Mesenchymal stem cell (in vitro differentiated cells and primary cell): ENCODE measurements around the gene TPM2.

ENCODE experiments used
- DNase-seq: peaks from one replicate; pipeline ENCODE4 v3.0.0-alpha.2; 2013
- H2AFZ ChIP-seq: one replicate; pipeline ENCODE4 v1.6.1; 2013; ENCODE audit warnings: low read depth, mild to moderate bottlenecking, control low read depth, inconsistent platforms, low read length, moderate library complexity
- H2AK5ac ChIP-seq: 2 replicates; pipeline ENCODE4 v1.6.1; 2013; ENCODE audit warnings: low read length, moderate library complexity, mild to moderate bottlenecking, inconsistent platforms; ENCODE audit not compliant: severe bottlenecking
- H2BK120ac ChIP-seq: one replicate; pipeline ENCODE4 v1.6.1; 2013; ENCODE audit warnings: low read depth, mild to moderate bottlenecking, inconsistent platforms, low read length, moderate library complexity
- H2BK12ac ChIP-seq, 2 experiments: one replicate each; pipeline ENCODE4 v1.6.1; 2013; ENCODE audit warnings: inconsistent platforms in 2 of 2, low read length in 2 of 2, mild to moderate bottlenecking in 2 of 2, moderate library complexity in 2 of 2, control low read depth in 1 of 2
- H2BK15ac ChIP-seq: one replicate; pipeline ENCODE4 v1.6.1; 2013; ENCODE audit warnings: mild to moderate bottlenecking, low read depth, inconsistent platforms; ENCODE audit not compliant: poor library complexity, severe bottlenecking
- H2BK5ac ChIP-seq: 2 replicates; pipeline ENCODE4 v1.6.1; 2013; ENCODE audit warnings: low read depth, mild to moderate bottlenecking, low read length, control low read depth, inconsistent platforms; ENCODE audit not compliant: poor library complexity, severe bottlenecking
- H3K14ac ChIP-seq, 2 experiments: one replicate each; pipeline ENCODE4 v1.6.1; 2013; ENCODE audit warnings: inconsistent platforms in 2 of 2, low read length in 2 of 2, control low read depth in 1 of 2, mild to moderate bottlenecking in 1 of 2, moderate library complexity in 1 of 2
- H3K18ac ChIP-seq, 2 experiments: one replicate each; pipeline ENCODE4 v1.6.1; 2013; ENCODE audit warnings: inconsistent platforms in 2 of 2, low read length in 2 of 2, control low read depth in 1 of 2, low read depth in 1 of 2, mild to moderate bottlenecking in 1 of 2
- H3K23ac ChIP-seq, 2 experiments: one replicate each; pipeline ENCODE4 v1.6.1; 2013; ENCODE audit warnings: inconsistent platforms in 2 of 2, low read length in 2 of 2, mild to moderate bottlenecking in 2 of 2, moderate library complexity in 2 of 2, control low read depth in 1 of 2
- H3K27ac ChIP-seq: 2 replicates; pipeline ENCODE4 v1.5.1; 2013; ENCODE audit warnings: mild to moderate bottlenecking, moderate library complexity, low read length, control low read depth, inconsistent platforms; ENCODE audit not compliant: poor library complexity, severe bottlenecking
- H3K27me3 ChIP-seq, 2 experiments: 2 replicates each; pipeline versions ENCODE4 v1.6.1 to v1.7.0; 2013; ENCODE audit warnings: low read length in 2 of 2, mild to moderate bottlenecking in 2 of 2, moderate library complexity in 2 of 2, control low read depth in 1 of 2, inconsistent platforms in 1 of 2; ENCODE audit not compliant: control insufficient read depth in 1 of 2, insufficient read depth in 1 of 2
- H3K36me3 ChIP-seq, 2 experiments: 2 replicates each; pipeline versions ENCODE4 v1.6.1 to v1.7.0; 2013; ENCODE audit warnings: low read length in 2 of 2, control low read depth in 1 of 2, inconsistent platforms in 1 of 2, low read depth in 1 of 2, mild to moderate bottlenecking in 1 of 2; ENCODE audit not compliant: insufficient read depth in 2 of 2, control insufficient read depth in 1 of 2
- H3K4ac ChIP-seq, 2 experiments: one replicate each; pipeline ENCODE4 v1.6.1; 2013; ENCODE audit warnings: inconsistent platforms in 2 of 2, low read length in 2 of 2, mild to moderate bottlenecking in 2 of 2, moderate library complexity in 2 of 2, control low read depth in 1 of 2, low read depth in 1 of 2
- H3K4me1 ChIP-seq: 2 replicates; pipeline ENCODE4 v1.6.1; 2013; ENCODE audit warnings: low read depth, low read length, control low read depth; ENCODE audit not compliant: control insufficient read depth, insufficient read depth
- H3K4me2 ChIP-seq: 2 replicates; pipeline ENCODE4 v1.6.1; 2013; ENCODE audit warnings: low read length, mild to moderate bottlenecking, inconsistent platforms; ENCODE audit not compliant: poor library complexity, severe bottlenecking
- H3K4me3 ChIP-seq, 2 experiments: 2 replicates each; pipeline versions ENCODE4 v1.5.1 to v1.7.0; 2013; ENCODE audit warnings: low read length in 2 of 2, mild to moderate bottlenecking in 2 of 2, control low read depth in 1 of 2, low read depth in 1 of 2; ENCODE audit not compliant: insufficient read depth in 1 of 2
- H3K79me1 ChIP-seq: replicated peaks from 2 replicates; pipeline ENCODE4 v1.6.1; 2013; ENCODE audit warnings: mild to moderate bottlenecking, control low read depth, low read length, inconsistent platforms; ENCODE audit not compliant: poor library complexity, severe bottlenecking
- H3K9ac ChIP-seq: 2 replicates; pipeline ENCODE4 v1.7.0; 2013; ENCODE audit warnings: mild to moderate bottlenecking, low read length, moderate library complexity
- H3K9me3 ChIP-seq: 2 replicates; pipeline ENCODE4 v1.7.0; 2013; ENCODE audit warnings: mild to moderate bottlenecking, low read length; ENCODE audit not compliant: control insufficient read depth
- H4K8ac ChIP-seq: one replicate; pipeline ENCODE4 v1.6.1; 2013; ENCODE audit warnings: inconsistent platforms, mild to moderate bottlenecking, low read length, moderate library complexity
- H4K91ac ChIP-seq: one replicate; pipeline ENCODE4 v1.6.1; 2013; ENCODE audit warnings: mild to moderate bottlenecking, low read length, inconsistent platforms
- WGBS: methylation state at CpG from one replicate; pipeline ENCODE4 v1.1.7; 2013; ENCODE audit warnings: mixed read lengths; 5-methylcytosine and 5-hydroxymethylcytosine counted together

The TPM2 gene

DNA sequence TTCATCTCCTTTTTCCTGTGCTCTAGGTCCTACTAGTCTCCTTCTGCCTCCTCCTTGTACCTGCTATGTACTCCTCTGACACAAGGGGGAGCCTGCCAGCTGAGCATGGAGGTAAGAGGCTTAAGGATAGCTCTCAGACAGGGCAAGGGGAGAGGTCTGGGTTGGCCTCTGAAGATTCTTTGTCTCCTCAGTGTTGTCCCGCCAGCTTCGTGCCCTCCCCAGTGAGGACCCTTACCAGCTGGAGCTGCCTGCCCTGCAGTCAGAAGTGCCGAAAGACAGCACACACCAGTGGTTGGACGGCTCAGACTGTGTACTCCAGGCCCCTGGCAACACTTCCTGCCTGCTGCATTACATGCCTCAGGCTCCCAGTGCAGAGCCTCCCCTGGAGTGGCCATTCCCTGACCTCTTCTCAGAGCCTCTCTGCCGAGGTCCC is 46.5 kb upstream of the TPM2 start:
- DNase-seq: peak; percentile 90
- Histone ChIP-seq H3K27ac (peak overlapping the region; percentile 38), H3K14ac (no peak overlapping the region), H3K4me3 (no peak overlapping the region), H3K27me3 (no peaks in the 10 kb centered on the region), H3K23ac (no peak overlapping the region), H3K4me1 (peaks cover 5% of the 10 kb centered on the region), H2BK12ac (no peak overlapping the region), H2BK15ac (no peak overlapping the region), H3K79me1 (peaks cover 25% of the 10 kb centered on the region), H2AFZ (no peak overlapping the region), H3K36me3 (peaks cover 57 to 69% of the 10 kb centered on the region in 2 experiments), H3K4ac (no peak overlapping the region), H3K9me3 (no peaks in the 10 kb centered on the region), H4K8ac (peak overlapping the region; percentile 39), H2BK5ac (no peak overlapping the region), H3K9ac (peak overlapping the region; percentile 21), H3K18ac (no peak overlapping the region), H4K91ac (peak overlapping the region; percentile 21), H3K4me2 (no peak overlapping the region), H2AK5ac (no peak overlapping the region), H2BK120ac (no peak overlapping the region)
- 35% methylated on average over 5 of the region's 5 CpGs for WGBS

DNA sequence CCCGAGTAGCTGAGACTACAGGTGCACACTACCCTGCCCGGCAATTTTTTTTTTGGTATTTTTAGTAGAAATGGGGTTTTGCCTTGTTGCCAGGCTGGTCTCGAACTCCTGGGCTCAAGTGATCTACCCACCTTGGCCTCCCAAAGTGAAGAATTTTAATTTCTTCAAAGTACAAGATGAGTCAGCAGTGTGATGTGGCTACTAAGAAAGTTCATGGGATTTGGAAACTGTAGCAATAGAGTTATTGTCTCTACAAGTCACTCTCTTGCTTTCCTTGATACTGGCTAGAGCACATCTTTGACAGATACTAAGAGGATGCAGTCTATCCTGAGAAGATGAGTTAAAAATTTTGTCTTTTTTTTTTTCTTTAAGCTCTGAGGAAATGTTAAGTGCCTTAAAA is 44.4 kb upstream of the TPM2 start:
- WGBS: 94% methylated on average over 3 of the region's 3 CpGs
- Histone ChIP-seq H2BK12ac (no peak overlapping the region), H3K79me1 (peaks cover 8% of the 10 kb centered on the region), H2BK120ac (no peak overlapping the region), H4K8ac (no peak overlapping the region), H2BK15ac (no peak overlapping the region), H2AFZ (no peak overlapping the region), H3K18ac (no peak overlapping the region), H4K91ac (no peak overlapping the region), H3K4me1 (peaks cover 10% of the 10 kb centered on the region), H2AK5ac (no peak overlapping the region), H3K14ac (no peak overlapping the region), H3K27ac (peak overlapping the region; percentile 86), H2BK5ac (no peak overlapping the region), H3K9me3 (no peaks in the 10 kb centered on the region), H3K4me3 (peak overlapping the region in 1 of 2 experiments; percentile 91), H3K23ac (no peak overlapping the region), H3K4ac (no peak overlapping the region), H3K9ac (peak overlapping the region; percentile 97), H3K36me3 (peaks cover 36 to 56% of the 10 kb centered on the region in 2 experiments), H3K27me3 (no peaks in the 10 kb centered on the region), H3K4me2 (no peak overlapping the region)
- peak; percentile 28 for DNase-seq

DNA sequence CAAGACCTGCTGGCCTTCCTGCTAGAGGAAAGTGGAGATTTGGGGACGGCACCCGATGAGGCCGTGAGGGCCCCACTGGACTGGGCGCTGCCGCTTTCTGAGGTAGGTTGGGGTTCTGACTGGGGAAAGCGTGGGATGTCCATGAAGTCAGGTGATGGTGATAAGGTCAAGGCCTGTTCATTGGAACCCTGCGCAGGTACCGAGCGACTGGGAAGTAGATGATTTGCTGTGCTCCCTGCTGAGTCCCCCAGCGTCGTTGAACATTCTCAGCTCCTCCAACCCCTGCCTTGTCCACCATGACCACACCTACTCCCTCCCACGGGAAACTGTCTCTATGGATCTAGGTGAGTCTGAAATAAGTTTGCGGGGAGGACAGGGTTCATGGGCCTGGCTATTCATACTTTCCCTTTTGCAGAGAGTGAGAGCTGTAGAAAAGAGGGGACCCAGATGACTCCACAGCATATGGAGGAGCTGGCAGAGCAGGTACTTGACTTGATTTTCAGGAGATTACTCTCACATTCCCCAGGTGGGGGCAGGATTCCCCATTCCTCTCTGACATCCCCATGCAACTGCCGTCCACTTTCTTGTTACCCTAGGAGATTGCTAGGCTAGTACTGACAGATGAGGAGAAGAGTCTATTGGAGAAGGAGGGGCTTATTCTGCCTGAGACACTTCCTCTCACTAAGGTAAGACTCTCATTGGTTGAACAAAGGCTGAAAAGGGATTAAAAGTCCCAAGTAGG is 43.2 kb upstream of the TPM2 start:
- Histone ChIP-seq H3K27ac (peak overlapping the region; percentile 86), H2AFZ (peak overlapping the region; percentile 43), H4K8ac (no peak overlapping the region), H2BK120ac (no peak overlapping the region), H3K9ac (peak overlapping the region; percentile 97), H3K79me1 (peaks cover 5% of the 10 kb centered on the region), H3K23ac (peak overlapping the region in 1 of 2 experiments; percentile 46), H2BK12ac (peak overlapping the region in 1 of 2 experiments; percentile 73), H3K14ac (peak overlapping the region in 1 of 2 experiments; percentile 45), H3K4me2 (peak overlapping the region; percentile 77), H3K9me3 (no peaks in the 10 kb centered on the region), H3K27me3 (no peaks in the 10 kb centered on the region), H2AK5ac (peak overlapping the region; percentile 55), H2BK15ac (no peak overlapping the region), H2BK5ac (no peak overlapping the region), H3K4me1 (peaks cover 13% of the 10 kb centered on the region), H3K4ac (peak overlapping the region in 1 of 2 experiments; percentile 75), H3K36me3 (peaks cover 25 to 48% of the 10 kb centered on the region in 2 experiments), H3K18ac (peak overlapping the region; percentile 38 to 67), H4K91ac (peak overlapping the region; percentile 37), H3K4me3 (peak overlapping the region; percentile 78 to 91)
- WGBS: 2% methylated on average over 9 of the region's 14 CpGs
- DNase-seq: peak; percentile 80

DNA sequence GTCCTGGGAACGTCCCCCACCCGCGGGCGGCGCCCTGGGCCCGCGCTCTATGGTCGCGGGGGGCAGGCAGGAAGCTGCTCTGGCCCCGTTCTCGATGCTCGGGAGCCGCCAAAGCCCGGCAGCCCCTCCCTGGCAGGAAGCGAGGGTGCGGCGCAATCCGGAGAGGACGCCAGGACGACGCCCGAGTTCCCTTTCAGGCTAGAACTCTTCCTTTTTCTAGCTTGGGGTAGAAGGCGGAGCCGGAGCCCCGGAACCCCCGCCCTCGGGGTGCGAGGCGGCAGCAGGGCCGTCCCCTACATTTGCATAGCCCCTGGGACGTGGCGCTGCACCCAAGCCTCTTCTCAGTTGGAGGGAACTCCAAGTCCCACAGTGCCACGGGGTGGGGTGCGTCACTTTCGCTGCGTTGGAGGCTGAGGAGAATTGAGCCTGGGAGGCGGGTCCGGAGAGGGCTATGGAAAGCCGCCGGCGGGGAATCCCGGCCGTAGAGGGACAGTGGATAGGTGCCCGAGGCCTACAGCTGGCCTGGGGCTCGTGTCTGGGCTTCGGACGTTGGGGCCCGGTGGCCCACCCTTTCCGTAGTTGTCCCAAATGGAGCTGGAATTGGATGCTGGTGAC is 42.6 kb upstream of the TPM2 start, which contains the start of the genes CREB3 and TLN1:
Gene CREB3, plus strand, starts transcription at position 482 of the 615 bp plus-strand sequence. Its CDS starts 107 bp downstream, at position 589.
Gene TLN1, minus strand, starts transcription at position 11 of the 615 bp plus-strand sequence. CDS start 6,501 bp downstream, outside the sequence.
- peak within 1 kb of the TSS; percentile 94 for H2BK120ac ChIP-seq
- no peaks in the 10 kb centered on the region for H3K9me3 ChIP-seq
- peak within 1 kb of the TSS; percentile 33 for H2BK5ac ChIP-seq
- peak within 1 kb of the TSS; percentile 77 for H3K4me2 ChIP-seq
- H3K4me3 ChIP-seq: peak within 1 kb of the TSS; percentile 78 to 91
- peak within 1 kb of the TSS; percentile 65 to 73 for H2BK12ac ChIP-seq
- H3K18ac ChIP-seq: peak within 1 kb of the TSS; percentile 76 to 98
- peak; percentile 100 for DNase-seq
- peak within 1 kb of the TSS; percentile 76 to 89 for H3K4ac ChIP-seq
- H2AK5ac ChIP-seq: peak within 1 kb of the TSS; percentile 79
- peaks cover 17% of the 10 kb centered on the region for H3K4me1 ChIP-seq
- peaks cover 5% of the 10 kb centered on the region for H3K79me1 ChIP-seq
- H3K27me3 ChIP-seq: no peaks in the 10 kb centered on the region
- H3K14ac ChIP-seq: peak within 1 kb of the TSS; percentile 45 to 90
- peak within 1 kb of the TSS; percentile 27 to 46 for H3K23ac ChIP-seq
- under 1% methylated on average over 48 of the region's 49 CpGs for WGBS
- H4K8ac ChIP-seq: peak within 1 kb of the TSS; percentile 94
- H2AFZ ChIP-seq: peak within 1 kb of the TSS; percentile 43
- peaks cover 18 to 42% of the 10 kb centered on the region in 2 experiments for H3K36me3 ChIP-seq
- H3K27ac ChIP-seq: peak within 1 kb of the TSS; percentile 91
- H4K91ac ChIP-seq: peak within 1 kb of the TSS; percentile 99
- peak within 1 kb of the TSS; percentile 64 for H2BK15ac ChIP-seq
- peak within 1 kb of the TSS; percentile 97 for H3K9ac ChIP-seq
